SH-SY5Y (cell line): Measurements from ENCODE around the gene ARHGEF17.

Experiments used
- GATA2 ChIP-seq: IDR thresholded peaks from 2 replicates; pipeline ENCODE4 v1.6.1; 2011; ENCODE audit warnings: mild to moderate bottlenecking, low read depth, low read length
- GATA3 ChIP-seq: IDR thresholded peaks from 2 replicates; pipeline ENCODE4 v1.6.1; 2011; ENCODE audit warnings: low read depth, mild to moderate bottlenecking, low read length, moderate library complexity

DNA sequence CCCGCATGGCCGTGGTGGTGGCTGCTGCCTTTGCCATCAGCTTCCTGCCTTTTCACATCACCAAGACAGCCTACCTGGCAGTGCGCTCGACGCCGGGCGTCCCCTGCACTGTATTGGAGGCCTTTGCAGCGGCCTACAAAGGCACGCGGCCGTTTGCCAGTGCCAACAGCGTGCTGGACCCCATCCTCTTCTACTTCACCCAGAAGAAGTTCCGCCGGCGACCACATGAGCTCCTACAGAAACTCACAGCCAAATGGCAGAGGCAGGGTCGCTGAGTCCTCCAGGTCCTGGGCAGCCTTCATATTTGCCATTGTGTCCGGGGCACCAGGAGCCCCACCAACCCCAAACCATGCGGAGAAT is 10.9 kb upstream of the ARHGEF17 start:
- TF ChIP-seq GATA2 (no peak), GATA3 (no peak)
